ENCODE results near the gene MBD5. TPM values are rescaled to one million over a fixed set of nuclear protein-coding genes. Genes with fewer than 3 reads are reported as not detected.

MBD5 gene
- total RNA-seq, 1 donor from 2014 or later: 59.3 TPM

DNA sequence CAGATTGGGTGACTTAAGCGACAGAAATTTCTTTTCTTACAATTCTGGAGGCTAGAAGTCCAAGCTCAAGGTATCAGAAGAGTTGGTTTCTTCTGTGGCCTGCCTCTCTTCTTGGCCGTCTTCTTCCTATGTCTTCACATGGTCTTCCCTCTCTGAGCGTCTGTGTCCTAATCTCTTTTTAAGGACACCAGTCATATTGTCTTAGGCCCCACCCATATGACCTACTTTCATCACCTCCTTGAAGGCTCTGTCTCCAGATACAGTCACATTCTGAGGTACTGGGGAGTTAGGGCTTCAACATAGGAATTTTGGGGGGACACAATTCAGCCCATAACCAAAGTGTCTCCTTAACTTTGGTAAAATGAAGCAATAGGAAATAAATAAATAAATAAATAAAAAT lies 512.8 kb downstream of the MBD5 start:
- H3K36me3 Mint-ChIP-seq (ENCODE audit: low read depth, unreplicated experiment): no peaks in the 10 kb centered on the region
- H3K4me3 Mint-ChIP-seq (ENCODE audit: unreplicated experiment): no peak overlapping the region
- TF ChIP-seq, protein P1, sequence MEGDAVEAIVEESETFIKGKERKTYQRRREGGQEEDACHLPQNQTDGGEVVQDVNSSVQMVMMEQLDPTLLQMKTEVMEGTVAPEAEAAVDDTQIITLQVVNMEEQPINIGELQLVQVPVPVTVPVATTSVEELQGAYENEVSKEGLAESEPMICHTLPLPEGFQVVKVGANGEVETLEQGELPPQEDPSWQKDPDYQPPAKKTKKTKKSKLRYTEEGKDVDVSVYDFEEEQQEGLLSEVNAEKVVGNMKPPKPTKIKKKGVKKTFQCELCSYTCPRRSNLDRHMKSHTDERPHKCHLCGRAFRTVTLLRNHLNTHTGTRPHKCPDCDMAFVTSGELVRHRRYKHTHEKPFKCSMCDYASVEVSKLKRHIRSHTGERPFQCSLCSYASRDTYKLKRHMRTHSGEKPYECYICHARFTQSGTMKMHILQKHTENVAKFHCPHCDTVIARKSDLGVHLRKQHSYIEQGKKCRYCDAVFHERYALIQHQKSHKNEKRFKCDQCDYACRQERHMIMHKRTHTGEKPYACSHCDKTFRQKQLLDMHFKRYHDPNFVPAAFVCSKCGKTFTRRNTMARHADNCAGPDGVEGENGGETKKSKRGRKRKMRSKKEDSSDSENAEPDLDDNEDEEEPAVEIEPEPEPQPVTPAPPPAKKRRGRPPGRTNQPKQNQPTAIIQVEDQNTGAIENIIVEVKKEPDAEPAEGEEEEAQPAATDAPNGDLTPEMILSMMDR (IDR thresholded peaks at IDR 0.05; ENCODE audit: unreplicated experiment): no peak
- no peak overlapping the region for H3K27ac Mint-ChIP-seq (ENCODE audit: unreplicated experiment)
- DNase-seq (ENCODE audit: low spot score): no peak
- peaks cover 7% of the 10 kb centered on the region for H3K27me3 Mint-ChIP-seq (ENCODE audit: unreplicated experiment)
- H3K4me1 Mint-ChIP-seq (ENCODE audit: unreplicated experiment): no peaks in the 10 kb centered on the region
- H3K9me3 Mint-ChIP-seq (ENCODE audit: unreplicated experiment): no peaks in the 10 kb centered on the region

DNA sequence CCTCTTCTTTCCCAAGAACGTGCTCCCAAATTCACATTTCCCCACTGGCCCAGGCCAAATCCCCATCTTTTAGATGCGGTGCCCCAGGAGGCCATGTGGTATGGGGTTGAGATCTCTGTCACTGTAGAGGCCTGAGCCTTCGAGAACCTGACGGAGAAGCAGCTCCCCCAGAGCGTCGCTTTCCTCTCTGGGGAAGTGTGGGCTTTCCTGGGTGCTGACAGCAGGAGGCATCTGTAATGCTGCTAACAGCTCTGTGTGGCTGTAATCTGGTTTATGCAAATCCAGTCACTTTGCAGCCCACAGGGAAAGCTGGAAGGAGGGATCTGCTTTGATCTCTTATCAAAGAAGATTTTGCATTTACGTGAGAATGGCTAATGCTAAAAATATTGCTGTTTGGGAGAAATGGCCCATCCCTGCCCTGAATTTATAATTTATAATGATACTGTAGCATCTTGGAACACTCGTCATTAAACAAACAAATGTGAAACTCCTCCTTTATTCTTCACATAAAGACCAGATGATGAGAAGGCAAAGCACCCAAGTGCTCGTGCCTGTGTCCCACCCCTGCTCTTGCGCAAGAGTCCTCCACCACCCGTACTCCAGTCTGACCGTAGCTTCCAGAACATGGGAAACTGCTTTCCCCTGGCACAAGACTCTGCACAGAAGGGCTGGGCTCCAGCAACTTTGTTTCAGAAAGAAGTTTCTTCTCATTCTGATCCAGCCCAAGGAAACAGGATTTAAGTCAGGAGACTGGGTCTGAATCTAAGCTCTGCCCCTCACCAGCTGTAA lies 513.7 kb downstream of the MBD5 start:
- Mint-ChIP-seq H3K36me3 (ENCODE audit: low read depth, unreplicated experiment) (no peaks in the 10 kb centered on the region), H3K4me1 (ENCODE audit: unreplicated experiment) (peaks cover 4% of the 10 kb centered on the region), H3K27ac (ENCODE audit: unreplicated experiment) (no peak overlapping the region), H3K4me3 (ENCODE audit: unreplicated experiment) (no peak overlapping the region), H3K9me3 (ENCODE audit: unreplicated experiment) (no peaks in the 10 kb centered on the region), H3K27me3 (ENCODE audit: unreplicated experiment) (peaks cover 6% of the 10 kb centered on the region)
- no peak for DNase-seq (ENCODE audit: low spot score)
- TF ChIP-seq, protein P1 (IDR thresholded peaks at IDR 0.05; ENCODE audit: unreplicated experiment): no peak

DNA sequence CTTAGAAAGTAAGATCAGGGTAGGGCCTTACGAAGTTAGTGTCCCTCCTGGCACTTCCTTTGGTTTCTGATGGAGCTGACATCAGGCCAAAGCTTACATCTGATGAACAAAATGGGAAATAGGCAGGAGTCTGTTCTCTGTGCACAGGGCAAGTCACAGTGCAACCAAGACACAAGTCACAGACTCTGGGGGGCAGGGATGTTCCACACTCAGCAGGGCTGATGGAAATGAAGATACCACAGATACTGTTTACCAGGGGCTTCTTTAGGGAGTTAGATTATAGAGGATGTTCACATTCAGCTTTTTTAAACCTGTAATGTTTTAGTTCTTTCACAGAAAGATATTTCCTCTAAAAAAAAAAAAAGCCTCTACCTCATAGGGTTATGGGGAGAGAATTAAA lies 517.5 kb downstream of the MBD5 start:
- H3K4me1 Mint-ChIP-seq (ENCODE audit: unreplicated experiment): peaks cover 14% of the 10 kb centered on the region
- H3K4me3 Mint-ChIP-seq (ENCODE audit: unreplicated experiment): no peak overlapping the region
- peaks cover 3% of the 10 kb centered on the region for H3K27me3 Mint-ChIP-seq (ENCODE audit: unreplicated experiment)
- no peak overlapping the region for H3K27ac Mint-ChIP-seq (ENCODE audit: unreplicated experiment)
- H3K9me3 Mint-ChIP-seq (ENCODE audit: unreplicated experiment): no peaks in the 10 kb centered on the region
- no peaks in the 10 kb centered on the region for H3K36me3 Mint-ChIP-seq (ENCODE audit: low read depth, unreplicated experiment)
- DNase-seq (ENCODE audit: low spot score): no peak
- TF ChIP-seq, protein P1 (IDR thresholded peaks at IDR 0.05; ENCODE audit: unreplicated experiment): no peak

DNA sequence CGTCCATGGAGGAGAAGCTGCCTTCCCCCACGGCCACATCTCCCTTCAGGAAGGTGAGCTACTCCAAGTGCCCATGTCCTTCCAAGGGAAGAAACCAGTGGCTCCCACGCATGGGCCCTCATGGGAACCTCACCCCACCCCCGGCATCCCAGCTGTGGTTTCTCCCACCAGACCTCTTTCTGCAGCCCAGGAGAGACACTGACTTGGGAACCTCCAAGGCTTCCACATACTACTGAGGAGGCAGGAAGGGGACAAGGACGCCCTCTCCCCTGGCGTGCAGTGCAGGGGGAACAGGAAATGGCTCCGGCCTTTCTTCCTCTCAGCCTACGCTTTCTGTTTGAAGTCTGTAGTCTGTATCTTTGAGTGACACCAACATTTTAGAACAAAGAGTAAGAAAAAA lies 519.1 kb downstream of the MBD5 start:
- peak; percentile 15 for DNase-seq (ENCODE audit: low spot score)
- H3K4me1 Mint-ChIP-seq (ENCODE audit: unreplicated experiment): peaks cover 14% of the 10 kb centered on the region
- no peaks in the 10 kb centered on the region for H3K9me3 Mint-ChIP-seq (ENCODE audit: unreplicated experiment)
- H3K27ac Mint-ChIP-seq (ENCODE audit: unreplicated experiment): peak overlapping the region; percentile 2
- H3K4me3 Mint-ChIP-seq (ENCODE audit: unreplicated experiment): no peak overlapping the region
- peaks cover 6% of the 10 kb centered on the region for H3K27me3 Mint-ChIP-seq (ENCODE audit: unreplicated experiment)
- TF ChIP-seq, protein P1 (IDR thresholded peaks at IDR 0.05; ENCODE audit: unreplicated experiment): no peak
- H3K36me3 Mint-ChIP-seq (ENCODE audit: low read depth, unreplicated experiment): no peaks in the 10 kb centered on the region

DNA sequence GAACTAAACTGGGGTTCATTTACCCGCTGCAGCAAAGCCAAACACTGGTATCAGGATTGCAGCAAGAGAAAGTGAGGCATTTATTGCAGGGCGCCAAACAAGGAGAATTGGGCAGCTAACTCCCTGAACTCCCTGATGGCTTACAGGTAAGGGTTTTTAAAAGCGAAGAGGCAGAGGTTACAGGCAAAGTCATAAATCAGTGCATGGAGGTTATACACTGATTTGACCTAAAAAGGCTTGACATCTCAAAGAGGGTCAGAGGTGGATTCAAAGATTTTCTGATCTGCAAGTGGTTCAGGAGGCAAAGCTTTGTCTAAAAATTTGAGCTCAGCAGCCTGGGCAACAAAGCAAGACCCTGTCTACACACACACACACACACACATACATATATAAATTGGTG lies 520.9 kb downstream of the MBD5 start:
- no peak for DNase-seq (ENCODE audit: low spot score)
- H3K4me3 Mint-ChIP-seq (ENCODE audit: unreplicated experiment): no peak overlapping the region
- no peaks in the 10 kb centered on the region for H3K36me3 Mint-ChIP-seq (ENCODE audit: low read depth, unreplicated experiment)
- H3K27ac Mint-ChIP-seq (ENCODE audit: unreplicated experiment): no peak overlapping the region
- peaks cover 9% of the 10 kb centered on the region for H3K27me3 Mint-ChIP-seq (ENCODE audit: unreplicated experiment)
- no peaks in the 10 kb centered on the region for H3K9me3 Mint-ChIP-seq (ENCODE audit: unreplicated experiment)
- H3K4me1 Mint-ChIP-seq (ENCODE audit: unreplicated experiment): peaks cover 20% of the 10 kb centered on the region
- TF ChIP-seq, protein P1 (IDR thresholded peaks at IDR 0.05; ENCODE audit: unreplicated experiment): no peak
